Upper lobe of right lung (tissue), 1 donor: ENCODE results near the gene HBZ. TPM values are rescaled to one million over a fixed set of nuclear protein-coding genes. Genes with fewer than 3 reads are reported as not detected.

Experiments used
- ATAC-seq: fragments of 200-7000 bp; cut with Tn5 transposase; one replicate; pipeline ENCODE4 v1.9.1; 2020; ENCODE audit warnings: mild to moderate bottlenecking, moderate library complexity
- DNase-seq: peaks from one replicate; pipeline ENCODE4 v3.0.0-alpha.2; 2020
- H3K27ac ChIP-seq: fragments of 200-600 bp; one replicate; pipeline ENCODE4 v1.8.0; 2022
- H3K27me3 ChIP-seq: fragments of 200-600 bp; one replicate; pipeline ENCODE4 v1.8.0; 2022; ENCODE audit warnings: mild to moderate bottlenecking
- H3K36me3 ChIP-seq: fragments of 200-600 bp; one replicate; pipeline ENCODE4 v1.8.0; 2022
- H3K4me1 ChIP-seq: fragments of 200-600 bp; one replicate; pipeline ENCODE4 v1.8.0; 2022
- H3K4me3 ChIP-seq: fragments of 200-600 bp; one replicate; pipeline ENCODE4 v1.8.0; 2022; ENCODE audit warnings: mild to moderate bottlenecking
- H3K9me3 ChIP-seq: fragments of 200-600 bp; one replicate; pipeline ENCODE4 v1.8.0; 2022
- intact Hi-C: fragments of 100-400 bp; cut with DNase I; formaldehyde crosslinking; loops from one replicate; pipeline ENCODE4 v1.11.0; 2022
- total RNA-seq: library from RNA; stranded (reverse); fragmentation: NEBNext Ultra II Directional; extraction: Animal tissue kit (Norgen Biotek cat#: 25700); gene quantifications from one replicate; pipeline ENCODE4 v1.2.1, GENCODE V29; 2021
- TF ChIP-seq, protein P1 (sequence below): fragments of 200-600 bp; IDR thresholded peaks from one replicate; pipeline ENCODE4 v1.8.0; 2022; ENCODE audit warnings: antibody characterized with exemption
- donor health status: DM: no; HTN: yes; CAD: no; lungs with severe emphysema.

Gene HBZ
- total RNA-seq, 1 donor from 2014 or later: not detected

DNA sequence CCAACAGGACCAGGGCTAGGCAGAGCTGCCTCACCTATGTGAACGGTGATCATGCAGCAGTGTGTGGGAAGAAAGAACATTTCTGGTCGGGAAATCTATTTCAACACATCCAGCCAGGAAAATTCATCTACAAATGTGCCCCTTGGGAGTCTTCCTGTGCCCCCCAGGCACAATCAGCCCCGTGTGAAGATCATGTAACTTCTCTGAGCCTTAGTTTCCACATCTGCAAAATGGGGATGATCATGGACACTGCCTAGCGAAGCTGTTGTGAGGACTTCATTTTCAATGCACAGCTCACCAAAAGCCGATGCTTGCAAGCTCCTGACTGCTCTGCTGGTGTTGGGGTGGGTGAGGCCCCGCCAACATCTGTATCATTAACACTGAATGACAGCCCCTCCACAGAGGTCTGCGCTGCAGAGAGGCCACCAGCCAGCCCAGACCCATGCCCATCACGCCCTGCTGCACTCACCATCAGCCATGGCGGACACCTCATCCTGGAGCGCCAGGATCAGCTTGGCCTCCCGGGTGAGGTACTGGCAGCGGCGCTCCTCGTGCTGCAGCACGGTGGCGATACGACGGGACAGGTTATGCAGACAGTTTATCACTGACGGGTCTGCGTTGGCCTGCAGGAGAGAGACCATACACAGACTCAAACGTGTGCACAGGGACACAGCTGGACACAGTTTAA, 40.1 kb upstream of the HBZ start:
- intact Hi-C loops: no loop called here
- Histone ChIP-seq H3K4me1 (no peaks in the 10 kb centered on the region), H3K27ac (no peak overlapping the region), H3K36me3 (peaks cover 39% of the 10 kb centered on the region), H3K27me3 (no peaks in the 10 kb centered on the region), H3K9me3 (no peaks in the 10 kb centered on the region), H3K4me3 (no peak overlapping the region)
- ATAC-seq (no peak), DNase-seq (no peak)
- TF ChIP-seq, protein P1, sequence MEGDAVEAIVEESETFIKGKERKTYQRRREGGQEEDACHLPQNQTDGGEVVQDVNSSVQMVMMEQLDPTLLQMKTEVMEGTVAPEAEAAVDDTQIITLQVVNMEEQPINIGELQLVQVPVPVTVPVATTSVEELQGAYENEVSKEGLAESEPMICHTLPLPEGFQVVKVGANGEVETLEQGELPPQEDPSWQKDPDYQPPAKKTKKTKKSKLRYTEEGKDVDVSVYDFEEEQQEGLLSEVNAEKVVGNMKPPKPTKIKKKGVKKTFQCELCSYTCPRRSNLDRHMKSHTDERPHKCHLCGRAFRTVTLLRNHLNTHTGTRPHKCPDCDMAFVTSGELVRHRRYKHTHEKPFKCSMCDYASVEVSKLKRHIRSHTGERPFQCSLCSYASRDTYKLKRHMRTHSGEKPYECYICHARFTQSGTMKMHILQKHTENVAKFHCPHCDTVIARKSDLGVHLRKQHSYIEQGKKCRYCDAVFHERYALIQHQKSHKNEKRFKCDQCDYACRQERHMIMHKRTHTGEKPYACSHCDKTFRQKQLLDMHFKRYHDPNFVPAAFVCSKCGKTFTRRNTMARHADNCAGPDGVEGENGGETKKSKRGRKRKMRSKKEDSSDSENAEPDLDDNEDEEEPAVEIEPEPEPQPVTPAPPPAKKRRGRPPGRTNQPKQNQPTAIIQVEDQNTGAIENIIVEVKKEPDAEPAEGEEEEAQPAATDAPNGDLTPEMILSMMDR: no peak

DNA sequence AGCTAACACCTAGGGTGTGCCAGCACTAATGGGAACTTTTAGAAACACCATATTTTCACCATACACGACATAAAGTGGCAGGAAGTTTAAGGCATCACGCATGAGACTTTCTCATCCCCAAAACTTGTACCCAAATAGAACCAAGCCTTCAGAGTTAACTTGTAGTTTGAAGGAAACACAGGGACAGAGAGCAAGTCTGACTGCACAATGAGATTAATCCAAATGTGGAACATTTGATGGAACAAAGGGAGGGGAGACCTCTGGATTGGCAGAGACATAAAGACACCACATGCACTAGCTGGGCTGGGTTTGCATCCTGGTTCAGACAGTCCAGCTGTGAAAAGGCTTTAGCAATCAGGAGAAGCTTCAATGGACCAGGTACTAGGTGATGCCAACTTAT, 38.1 kb upstream of the HBZ start:
- Histone ChIP-seq H3K36me3 (peaks cover 37% of the 10 kb centered on the region), H3K4me3 (no peak overlapping the region), H3K4me1 (peaks cover 3% of the 10 kb centered on the region), H3K27ac (no peak overlapping the region), H3K27me3 (no peaks in the 10 kb centered on the region), H3K9me3 (no peaks in the 10 kb centered on the region)
- TF ChIP-seq, protein P1: no peak
- intact Hi-C loops: no loop called here
- no peak for DNase-seq
- ATAC-seq: no peak

DNA sequence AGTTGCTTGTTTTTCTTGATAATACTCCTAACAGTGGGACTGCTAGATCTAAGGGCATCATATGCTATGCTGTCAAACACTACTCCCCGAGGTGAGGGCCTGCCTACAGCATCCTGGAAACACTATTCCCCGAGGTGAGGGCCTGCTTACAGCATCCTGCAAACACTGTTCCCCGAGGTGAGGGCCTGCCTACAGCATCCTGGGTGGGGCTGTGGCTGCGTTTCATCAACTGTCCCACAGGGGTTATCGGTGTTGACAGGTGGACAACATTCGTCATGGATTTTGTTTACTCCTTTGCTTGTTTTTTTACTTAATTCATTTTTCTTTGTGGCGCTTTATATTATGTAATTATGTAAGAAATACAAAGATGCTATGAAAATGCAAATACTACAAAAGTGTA, 36.4 kb upstream of the HBZ start:
- peaks cover 3% of the 10 kb centered on the region for H3K4me1 ChIP-seq
- peaks cover 23% of the 10 kb centered on the region for H3K36me3 ChIP-seq
- ATAC-seq (no peak), DNase-seq (no peak)
- no peaks in the 10 kb centered on the region for H3K9me3 ChIP-seq
- TF ChIP-seq, protein P1: no peak
- intact Hi-C loops: no loop called here
- H3K4me3 ChIP-seq: no peak overlapping the region
- H3K27ac ChIP-seq: no peak overlapping the region
- no peaks in the 10 kb centered on the region for H3K27me3 ChIP-seq

DNA sequence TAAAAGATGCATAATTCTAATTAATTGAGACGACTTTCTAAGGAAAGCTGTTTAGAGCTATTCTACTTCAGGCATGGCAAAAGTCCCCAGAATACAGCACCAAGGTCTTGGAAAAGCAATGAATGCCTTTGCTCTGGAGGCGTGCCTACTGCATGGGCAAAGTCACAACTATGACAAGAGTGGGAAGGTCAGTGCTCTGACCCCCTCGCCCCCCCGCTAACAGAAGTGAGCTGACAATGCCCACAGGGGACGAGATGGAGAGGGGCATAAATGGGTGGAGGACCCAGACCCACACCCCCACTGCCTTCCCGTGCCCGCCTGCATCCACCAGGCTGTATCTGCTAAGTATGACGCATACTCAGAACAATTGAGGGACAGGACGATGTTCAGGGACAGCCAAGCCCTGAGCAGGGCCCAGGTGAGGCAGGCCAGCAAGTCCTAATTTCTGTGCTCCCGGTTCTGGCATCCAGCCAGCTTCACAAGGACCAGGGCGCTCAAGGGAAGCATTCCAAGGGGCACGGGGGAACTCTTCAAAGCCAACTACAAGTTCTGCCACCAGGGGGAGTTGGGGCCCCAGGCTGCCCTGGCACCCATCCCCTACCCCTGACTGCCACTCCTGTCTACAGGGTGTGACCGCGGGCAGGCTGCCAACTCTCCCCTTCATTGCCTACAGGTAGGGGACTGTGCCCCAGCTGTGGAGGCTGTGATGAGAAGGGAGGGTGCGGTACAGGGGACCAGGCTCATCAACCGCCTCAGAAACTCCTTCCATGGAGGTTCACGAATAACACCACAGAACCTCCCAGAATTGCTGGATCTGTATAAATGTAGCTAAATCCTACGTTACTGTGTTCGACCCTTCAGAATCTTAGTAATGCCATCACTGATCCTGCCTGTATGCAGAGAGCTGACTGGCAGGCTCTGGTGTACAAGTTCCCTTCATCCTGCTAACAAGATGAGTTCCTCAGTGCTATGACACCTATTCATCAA, 34.8 kb upstream of the HBZ start:
- peak; percentile 92 for ATAC-seq

DNA sequence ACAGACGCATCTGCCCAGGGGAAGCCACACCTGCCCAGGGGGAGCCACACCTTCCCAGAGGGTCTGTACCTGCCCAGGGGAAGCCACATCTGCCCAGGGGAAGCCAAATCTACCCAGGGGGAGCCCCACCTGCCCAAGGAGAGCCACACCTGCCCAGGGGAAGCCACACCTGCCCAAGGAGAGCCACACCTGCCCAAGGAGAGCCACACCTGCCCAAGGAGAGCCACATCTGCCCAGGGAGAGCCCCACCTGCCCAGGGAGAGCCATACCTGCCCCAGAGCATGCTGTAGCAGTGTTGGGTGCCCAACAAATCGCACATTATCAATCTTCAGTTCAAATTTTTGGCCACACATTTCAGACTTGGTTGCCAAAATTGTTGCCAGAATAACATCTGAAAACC, 33.6 kb upstream of the HBZ start:
- no peak for ATAC-seq
- Histone ChIP-seq H3K9me3 (no peaks in the 10 kb centered on the region), H3K27me3 (no peaks in the 10 kb centered on the region), H3K4me1 (peaks cover 3% of the 10 kb centered on the region), H3K27ac (no peak overlapping the region), H3K4me3 (no peak overlapping the region), H3K36me3 (peaks cover 18% of the 10 kb centered on the region)
- no peak for DNase-seq
- TF ChIP-seq, protein P1: no peak
- intact Hi-C loops: no loop called here

More for the DNA sequence above, 34.8 kb upstream of the HBZ start:
- Histone ChIP-seq H3K27me3 (no peaks in the 10 kb centered on the region), H3K9me3 (no peaks in the 10 kb centered on the region), H3K4me3 (no peak overlapping the region), H3K36me3 (peaks cover 11% of the 10 kb centered on the region), H3K4me1 (peaks cover 3% of the 10 kb centered on the region), H3K27ac (no peak overlapping the region)
- intact Hi-C loops: no loop called here
- TF ChIP-seq, protein P1: peak; percentile 69
- DNase-seq: peak; percentile 85
